Measurements from ENCODE around the gene SLC8A2. TPM values are rescaled to one million over a fixed set of nuclear protein-coding genes. Genes with fewer than 3 reads are reported as not detected.

SLC8A2 gene, protein sequence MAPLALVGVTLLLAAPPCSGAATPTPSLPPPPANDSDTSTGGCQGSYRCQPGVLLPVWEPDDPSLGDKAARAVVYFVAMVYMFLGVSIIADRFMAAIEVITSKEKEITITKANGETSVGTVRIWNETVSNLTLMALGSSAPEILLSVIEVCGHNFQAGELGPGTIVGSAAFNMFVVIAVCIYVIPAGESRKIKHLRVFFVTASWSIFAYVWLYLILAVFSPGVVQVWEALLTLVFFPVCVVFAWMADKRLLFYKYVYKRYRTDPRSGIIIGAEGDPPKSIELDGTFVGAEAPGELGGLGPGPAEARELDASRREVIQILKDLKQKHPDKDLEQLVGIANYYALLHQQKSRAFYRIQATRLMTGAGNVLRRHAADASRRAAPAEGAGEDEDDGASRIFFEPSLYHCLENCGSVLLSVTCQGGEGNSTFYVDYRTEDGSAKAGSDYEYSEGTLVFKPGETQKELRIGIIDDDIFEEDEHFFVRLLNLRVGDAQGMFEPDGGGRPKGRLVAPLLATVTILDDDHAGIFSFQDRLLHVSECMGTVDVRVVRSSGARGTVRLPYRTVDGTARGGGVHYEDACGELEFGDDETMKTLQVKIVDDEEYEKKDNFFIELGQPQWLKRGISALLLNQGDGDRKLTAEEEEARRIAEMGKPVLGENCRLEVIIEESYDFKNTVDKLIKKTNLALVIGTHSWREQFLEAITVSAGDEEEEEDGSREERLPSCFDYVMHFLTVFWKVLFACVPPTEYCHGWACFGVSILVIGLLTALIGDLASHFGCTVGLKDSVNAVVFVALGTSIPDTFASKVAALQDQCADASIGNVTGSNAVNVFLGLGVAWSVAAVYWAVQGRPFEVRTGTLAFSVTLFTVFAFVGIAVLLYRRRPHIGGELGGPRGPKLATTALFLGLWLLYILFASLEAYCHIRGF
- total RNA-seq: 0.30 TPM
- long read RNA-seq: 0 reads

DNA sequence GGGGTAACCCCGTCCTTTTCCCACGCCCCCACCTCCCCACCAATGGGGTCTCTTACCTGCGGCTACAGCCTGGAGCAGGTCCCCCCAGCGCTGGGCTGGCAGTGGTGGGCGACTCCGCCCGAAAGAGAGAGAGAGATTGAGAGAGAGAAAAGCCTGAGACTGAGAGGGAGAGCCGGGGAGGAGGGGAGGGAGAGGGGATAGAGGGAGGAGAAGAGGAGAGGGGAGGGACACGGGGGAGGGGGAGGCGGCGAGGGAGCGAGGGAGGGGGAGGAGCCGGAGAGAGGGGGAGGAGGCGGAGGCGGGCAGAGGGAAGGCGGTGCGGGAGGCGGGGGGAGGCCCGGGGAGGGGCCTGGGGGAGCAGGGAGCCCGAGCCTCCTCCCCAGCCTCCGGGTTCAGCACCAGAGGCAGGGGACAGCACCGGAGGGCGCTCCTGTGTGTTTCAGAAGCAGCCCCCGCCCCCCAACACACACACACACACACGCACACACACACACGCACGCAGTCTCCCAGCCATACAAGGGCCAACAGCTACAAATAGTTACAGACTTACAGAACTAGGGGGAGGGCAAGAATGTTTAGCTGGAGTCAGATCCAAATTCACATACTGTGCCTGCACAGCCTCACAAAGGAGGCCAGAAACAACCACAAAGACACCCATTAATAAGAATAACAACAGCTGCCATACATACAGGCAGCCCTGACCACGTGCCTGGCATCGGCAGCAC lies at the start of gene SLC8A2:
Gene SLC8A2, minus strand, starts transcription at position 161 of the 725 bp plus-strand sequence. CDS start 5,490 bp downstream, outside the sequence.
- TF ChIP-seq, protein P1, sequence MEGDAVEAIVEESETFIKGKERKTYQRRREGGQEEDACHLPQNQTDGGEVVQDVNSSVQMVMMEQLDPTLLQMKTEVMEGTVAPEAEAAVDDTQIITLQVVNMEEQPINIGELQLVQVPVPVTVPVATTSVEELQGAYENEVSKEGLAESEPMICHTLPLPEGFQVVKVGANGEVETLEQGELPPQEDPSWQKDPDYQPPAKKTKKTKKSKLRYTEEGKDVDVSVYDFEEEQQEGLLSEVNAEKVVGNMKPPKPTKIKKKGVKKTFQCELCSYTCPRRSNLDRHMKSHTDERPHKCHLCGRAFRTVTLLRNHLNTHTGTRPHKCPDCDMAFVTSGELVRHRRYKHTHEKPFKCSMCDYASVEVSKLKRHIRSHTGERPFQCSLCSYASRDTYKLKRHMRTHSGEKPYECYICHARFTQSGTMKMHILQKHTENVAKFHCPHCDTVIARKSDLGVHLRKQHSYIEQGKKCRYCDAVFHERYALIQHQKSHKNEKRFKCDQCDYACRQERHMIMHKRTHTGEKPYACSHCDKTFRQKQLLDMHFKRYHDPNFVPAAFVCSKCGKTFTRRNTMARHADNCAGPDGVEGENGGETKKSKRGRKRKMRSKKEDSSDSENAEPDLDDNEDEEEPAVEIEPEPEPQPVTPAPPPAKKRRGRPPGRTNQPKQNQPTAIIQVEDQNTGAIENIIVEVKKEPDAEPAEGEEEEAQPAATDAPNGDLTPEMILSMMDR (IDR thresholded peaks at IDR 0.05; ENCODE audit: borderline replicate concordance): no peak
- intact Hi-C loops (cut with micrococcal nuclease): no loop called here
- H3K4me3 ChIP-seq: peak within 1 kb of the TSS; percentile 38
- peaks cover 81% of the 10 kb centered on the region for H3K27me3 ChIP-seq (ENCODE audit: low read depth)
- no peak within 1 kb of the TSS for H3K27ac ChIP-seq (replicated peaks)
- H3K4me1 ChIP-seq: peaks cover 7% of the 10 kb centered on the region
- peaks cover 3% of the 10 kb centered on the region for H3K36me3 ChIP-seq
- peak; percentile 63 for DNase-seq
- H3K9me3 ChIP-seq (replicated peaks): no peaks in the 10 kb centered on the region

DNA sequence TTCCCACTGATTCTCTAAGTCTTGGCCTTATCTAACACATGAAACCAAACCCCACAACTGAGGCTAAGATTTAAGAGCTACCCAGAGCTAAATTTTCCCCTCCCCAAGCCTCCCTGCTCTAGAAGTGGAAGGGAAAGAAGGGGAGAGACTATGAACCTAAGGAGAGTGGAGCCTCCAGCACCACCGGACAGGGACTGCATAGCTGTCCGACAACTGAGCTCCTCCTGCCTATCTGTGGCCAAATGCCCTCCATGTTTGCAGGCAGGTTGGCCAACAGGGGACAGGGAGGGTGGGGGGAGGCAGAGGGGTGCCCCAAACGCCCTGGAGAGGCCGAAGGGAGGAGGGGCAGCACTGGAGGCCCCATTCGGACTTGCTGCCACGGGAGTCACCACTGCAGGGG lies 49.1 kb upstream of the SLC8A2 start:
- Histone ChIP-seq H3K27me3 (ENCODE audit: low read depth) (no peaks in the 10 kb centered on the region), H3K9me3 (replicated peaks) (no peaks in the 10 kb centered on the region), H3K4me1 (peaks cover 38% of the 10 kb centered on the region), H3K36me3 (no peaks in the 10 kb centered on the region), H3K4me3 (no peak overlapping the region), H3K27ac (replicated peaks) (peak overlapping the region; percentile 80)
- TF ChIP-seq, protein P1 (IDR thresholded peaks at IDR 0.05; ENCODE audit: borderline replicate concordance): no peak
- intact Hi-C loops (cut with micrococcal nuclease): loop anchor here (10.0 kb wide), 1 partner anchor 74 kb away; no protein-coding TSS in a partner anchor
- no peak for DNase-seq

DNA sequence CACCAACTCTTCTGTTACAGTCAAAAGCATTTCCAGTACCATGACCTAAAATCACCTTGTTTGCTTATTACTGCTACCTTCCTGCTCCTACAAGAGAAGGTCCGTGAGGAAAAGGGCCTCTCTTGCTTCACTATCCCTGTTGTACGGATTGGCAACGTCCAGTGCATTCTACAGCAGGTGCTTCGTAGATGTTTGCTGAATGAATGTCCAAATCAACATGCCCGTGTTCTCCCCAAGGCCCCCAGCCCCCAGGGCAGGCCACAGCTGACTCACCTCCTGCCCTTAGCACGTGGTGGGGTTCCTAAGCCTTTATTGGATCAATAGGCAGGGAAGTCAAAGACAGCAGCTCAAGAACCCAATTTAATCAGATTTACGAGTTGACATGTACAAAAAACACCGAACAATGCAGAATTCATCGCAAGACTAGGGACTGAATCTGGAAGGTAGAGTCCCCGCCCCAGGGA lies 48.7 kb upstream of the SLC8A2 start:
- intact Hi-C loops (cut with micrococcal nuclease): loop anchor here (10.0 kb wide), 1 partner anchor 74 kb away; no protein-coding TSS in a partner anchor
- no peaks in the 10 kb centered on the region for H3K36me3 ChIP-seq
- peaks cover 42% of the 10 kb centered on the region for H3K4me1 ChIP-seq
- no peak overlapping the region for H3K27ac ChIP-seq (replicated peaks)
- TF ChIP-seq, protein P1 (IDR thresholded peaks at IDR 0.05; ENCODE audit: borderline replicate concordance): no peak
- no peaks in the 10 kb centered on the region for H3K9me3 ChIP-seq (replicated peaks)
- no peak for DNase-seq
- H3K4me3 ChIP-seq: no peak overlapping the region
- H3K27me3 ChIP-seq (ENCODE audit: low read depth): no peaks in the 10 kb centered on the region

DNA sequence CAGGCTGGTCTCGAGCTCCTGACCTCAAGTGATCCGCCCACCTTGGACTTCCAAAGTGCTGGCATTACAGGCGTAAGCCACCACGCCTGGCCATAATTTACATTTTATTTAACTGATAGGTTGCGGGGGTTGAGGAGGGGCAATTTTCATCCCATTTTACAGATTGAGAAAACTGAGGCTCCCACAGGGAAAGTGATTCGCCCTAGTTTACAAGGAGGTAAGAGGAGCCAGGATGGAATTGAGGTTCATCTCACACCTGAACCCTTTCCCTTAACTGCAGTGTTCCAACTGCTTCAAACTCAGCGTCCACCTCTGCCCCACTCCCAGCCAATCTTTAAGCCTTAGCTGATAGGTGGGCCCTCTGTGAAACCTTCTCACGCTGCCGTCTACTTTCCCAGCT lies 47.2 kb upstream of the SLC8A2 start:
- TF ChIP-seq, protein P1 (IDR thresholded peaks at IDR 0.05; ENCODE audit: borderline replicate concordance): no peak

DNA sequence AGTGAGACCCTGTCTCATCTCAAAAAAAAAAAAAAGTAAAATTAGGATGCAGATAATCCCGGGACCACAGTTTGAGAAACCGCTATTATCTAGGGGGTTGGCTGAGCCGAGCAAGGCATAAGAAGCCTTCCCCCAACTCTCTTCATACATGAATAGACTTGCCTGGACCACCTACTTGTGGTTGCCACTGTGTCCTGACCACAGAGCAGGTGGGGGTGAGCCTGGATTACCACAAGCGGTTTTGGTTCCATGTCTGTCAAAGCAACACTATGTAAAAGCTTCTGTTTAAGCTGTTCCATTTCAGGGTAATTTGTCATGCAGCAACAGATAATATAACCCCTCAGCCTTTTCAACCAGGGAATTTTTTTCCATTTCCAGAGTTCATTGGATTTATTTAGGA lies 46.4 kb upstream of the SLC8A2 start:
- Histone ChIP-seq H3K27ac (replicated peaks) (no peak overlapping the region), H3K4me1 (peaks cover 48% of the 10 kb centered on the region), H3K27me3 (ENCODE audit: low read depth) (no peaks in the 10 kb centered on the region), H3K36me3 (no peaks in the 10 kb centered on the region), H3K4me3 (no peak overlapping the region), H3K9me3 (replicated peaks) (no peaks in the 10 kb centered on the region)
- intact Hi-C loops (cut with micrococcal nuclease): no loop called here
- TF ChIP-seq, protein P1 (IDR thresholded peaks at IDR 0.05; ENCODE audit: borderline replicate concordance): no peak
- no peak for DNase-seq

More for the DNA sequence above, 47.2 kb upstream of the SLC8A2 start:
- Histone ChIP-seq H3K4me1 (peaks cover 48% of the 10 kb centered on the region), H3K27me3 (ENCODE audit: low read depth) (no peaks in the 10 kb centered on the region), H3K4me3 (no peak overlapping the region), H3K27ac (replicated peaks) (no peak overlapping the region), H3K9me3 (replicated peaks) (no peaks in the 10 kb centered on the region), H3K36me3 (no peaks in the 10 kb centered on the region)
- intact Hi-C loops (cut with micrococcal nuclease): no loop called here
- DNase-seq: no peak
